ENCODE measurements around the gene HBS1L. TPM values are rescaled to one million over a fixed set of nuclear protein-coding genes. Genes with fewer than 3 reads are reported as not detected.
A peak's percentile ranks its signal among the peaks of the same experiment; 100 is the strongest.

HBS1L gene
- total RNA-seq, 3 donors from 2014 or later (not counting 1 experiment from before 2014, with no cell fraction given): 75.3 to 82.2 (median 80.1) TPM

- Mint-ChIP-seq H3K27ac (peak overlapping the region in 1 of 2 donors; percentile 46), H3K4me1 (peaks cover 21 to 27% of the 10 kb centered on the region in 2 donors), H3K4me3 (no peak overlapping the region), H3K27me3 (ENCODE audit: low read depth in 2 of 2) (no peaks in the 10 kb centered on the region), H3K36me3 (no peaks in the 10 kb centered on the region), H3K9me3 (no peaks in the 10 kb centered on the region)
- no peak for ATAC-seq
- intact Hi-C loops (cut with micrococcal nuclease): no loop called here
- Histone ChIP-seq H3K4me1 (ENCODE audit: control insufficient read depth, insufficient read depth, low read length) (no peaks in the 10 kb centered on the region), H3K9me3 (ENCODE audit: control insufficient read depth, insufficient read depth, low read length) (no peaks in the 10 kb centered on the region), H3K36me3 (ENCODE audit: control insufficient read depth, insufficient read depth, low read length) (no peaks in the 10 kb centered on the region), H3K27me3 (ENCODE audit: control insufficient read depth, insufficient read depth, low read length) (no peaks in the 10 kb centered on the region), H3K4me3 (ENCODE audit: low read length) (no peak overlapping the region), H3K27ac (ENCODE audit: low read length) (no peak overlapping the region)
- peak in 1 of 2 donors; percentile 16 for DNase-seq
- no peak for TF ChIP-seq CTCF (IDR thresholded peaks at IDR 0.05)
- WGBS (ENCODE audit: insufficient coverage): 80% methylated on average over 2 of the region's 2 CpGs
These were observed 32.4 kb downstream of the HBS1L start for GRCh38 chr6:135022050-135022697.

- ATAC-seq (no peak), DNase-seq (no peak)
- Mint-ChIP-seq H3K36me3 (no peaks in the 10 kb centered on the region), H3K27ac (peak overlapping the region in 1 of 2 donors; percentile 46), H3K9me3 (no peaks in the 10 kb centered on the region), H3K27me3 (ENCODE audit: low read depth in 2 of 2) (no peaks in the 10 kb centered on the region), H3K4me1 (peaks cover 21 to 27% of the 10 kb centered on the region in 2 donors), H3K4me3 (no peak overlapping the region)
- Histone ChIP-seq H3K4me3 (ENCODE audit: low read length) (no peak overlapping the region), H3K36me3 (ENCODE audit: control insufficient read depth, insufficient read depth, low read length) (no peaks in the 10 kb centered on the region), H3K4me1 (ENCODE audit: control insufficient read depth, insufficient read depth, low read length) (no peaks in the 10 kb centered on the region), H3K27me3 (ENCODE audit: control insufficient read depth, insufficient read depth, low read length) (no peaks in the 10 kb centered on the region), H3K27ac (ENCODE audit: low read length) (no peak overlapping the region), H3K9me3 (ENCODE audit: control insufficient read depth, insufficient read depth, low read length) (no peaks in the 10 kb centered on the region)
- no peak for TF ChIP-seq CTCF (IDR thresholded peaks at IDR 0.05)
- intact Hi-C loops (cut with micrococcal nuclease): no loop called here
- 90% methylated on average over 2 of the region's 4 CpGs for WGBS (ENCODE audit: insufficient coverage)
These were observed 33.1 kb downstream of the HBS1L start for GRCh38 chr6:135021310-135022049.

GRCh38 chr6:135018941-135019340, 35.7 kb downstream of the HBS1L start:
- no peak for TF ChIP-seq CTCF (IDR thresholded peaks at IDR 0.05)
- ATAC-seq (no peak), DNase-seq (no peak)
- no peaks in the 10 kb centered on the region for H3K9me3 Mint-ChIP-seq
- no peaks in the 10 kb centered on the region for H3K9me3 ChIP-seq (ENCODE audit: control insufficient read depth, insufficient read depth, low read length)
- H3K27ac Mint-ChIP-seq: no peak overlapping the region
- H3K27me3 ChIP-seq (ENCODE audit: control insufficient read depth, insufficient read depth, low read length): no peaks in the 10 kb centered on the region
- no peak overlapping the region for H3K27ac ChIP-seq (ENCODE audit: low read length)
- H3K36me3 ChIP-seq (ENCODE audit: control insufficient read depth, insufficient read depth, low read length): no peaks in the 10 kb centered on the region
- no peaks in the 10 kb centered on the region for H3K4me1 ChIP-seq (ENCODE audit: control insufficient read depth, insufficient read depth, low read length)
- H3K4me1 Mint-ChIP-seq: peaks cover 16 to 26% of the 10 kb centered on the region in 2 donors
- no peak overlapping the region for H3K4me3 ChIP-seq (ENCODE audit: low read length)
- WGBS (ENCODE audit: insufficient coverage): no CpG with 5 or more reads among the region's 1 CpG
- intact Hi-C loops (cut with micrococcal nuclease): no loop called here
- H3K36me3 Mint-ChIP-seq: no peaks in the 10 kb centered on the region
- no peaks in the 10 kb centered on the region for H3K27me3 Mint-ChIP-seq (ENCODE audit: low read depth in 2 of 2)
- no peak overlapping the region for H3K4me3 Mint-ChIP-seq
